ENCODE results near the gene SLC15A1.

DNA sequence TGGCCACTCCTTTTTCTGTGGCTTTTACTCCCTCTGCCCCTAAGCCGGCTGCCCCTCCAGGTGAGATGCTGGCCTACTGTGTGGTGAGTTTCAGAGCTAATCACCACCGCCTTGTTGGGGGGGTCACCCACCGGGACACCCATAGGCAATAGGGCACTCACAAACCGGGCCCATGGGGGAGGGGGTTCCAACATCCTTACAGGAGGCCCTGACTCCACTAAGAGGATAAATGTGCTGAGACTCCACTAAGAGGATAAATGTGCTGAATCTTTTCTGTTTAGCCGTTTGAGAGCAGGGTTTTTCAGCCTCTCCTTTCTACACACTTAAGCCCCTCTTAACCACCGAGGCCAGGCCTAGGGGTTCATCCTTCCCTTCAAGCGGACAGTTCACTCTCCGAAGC is 73.7 kb downstream of the SLC15A1 start:
- TF ChIP-seq, protein P1, sequence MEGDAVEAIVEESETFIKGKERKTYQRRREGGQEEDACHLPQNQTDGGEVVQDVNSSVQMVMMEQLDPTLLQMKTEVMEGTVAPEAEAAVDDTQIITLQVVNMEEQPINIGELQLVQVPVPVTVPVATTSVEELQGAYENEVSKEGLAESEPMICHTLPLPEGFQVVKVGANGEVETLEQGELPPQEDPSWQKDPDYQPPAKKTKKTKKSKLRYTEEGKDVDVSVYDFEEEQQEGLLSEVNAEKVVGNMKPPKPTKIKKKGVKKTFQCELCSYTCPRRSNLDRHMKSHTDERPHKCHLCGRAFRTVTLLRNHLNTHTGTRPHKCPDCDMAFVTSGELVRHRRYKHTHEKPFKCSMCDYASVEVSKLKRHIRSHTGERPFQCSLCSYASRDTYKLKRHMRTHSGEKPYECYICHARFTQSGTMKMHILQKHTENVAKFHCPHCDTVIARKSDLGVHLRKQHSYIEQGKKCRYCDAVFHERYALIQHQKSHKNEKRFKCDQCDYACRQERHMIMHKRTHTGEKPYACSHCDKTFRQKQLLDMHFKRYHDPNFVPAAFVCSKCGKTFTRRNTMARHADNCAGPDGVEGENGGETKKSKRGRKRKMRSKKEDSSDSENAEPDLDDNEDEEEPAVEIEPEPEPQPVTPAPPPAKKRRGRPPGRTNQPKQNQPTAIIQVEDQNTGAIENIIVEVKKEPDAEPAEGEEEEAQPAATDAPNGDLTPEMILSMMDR (IDR thresholded peaks at IDR 0.05) = no peak
- TF ChIP-seq POLR2A (IDR thresholded peaks at IDR 0.05) (no peak), EP300 (IDR thresholded peaks at IDR 0.05; ENCODE audit: low read depth) (no peak)

Data from transverse colon (tissue), 3 donors.